KG1 (cell line): ENCODE data around the gene AP5Z1.
"Not testable (repeated sequence)": the region's sequence is repeated elsewhere in the genome, so short reads cannot be mapped to it uniquely, and the experiment has no call there.

Source experiments
- DNase-seq: peaks from one replicate; lab custom pipeline; 2025; lab: John Stamatoyannopoulos, UW

The AP5Z1 gene

GRCh38 chr7:4802577-4802976 is 27.2 kb downstream of the AP5Z1 start:
- not testable (repeated sequence) for DNase-seq

GRCh38 chr7:4803397-4804241 is 28.2 kb downstream of the AP5Z1 start:
- no peak for DNase-seq

GRCh38 chr7:4805110-4805983 is 29.9 kb downstream of the AP5Z1 start:
- no peak for DNase-seq

- DNase-seq, result no peak
These were observed 30.5 kb downstream of the AP5Z1 start for GRCh38 chr7:4805984-4806300.

- DNase-seq, result no peak
These were observed 31.7 kb downstream of the AP5Z1 start for GRCh38 chr7:4806983-4807597.

- DNase-seq, result no peak
These were observed 32.2 kb downstream of the AP5Z1 start for GRCh38 chr7:4807598-4808016.

- DNase-seq, result no peak
These were observed 32.6 kb downstream of the AP5Z1 start for GRCh38 chr7:4808026-4808425.

- no peak for DNase-seq
These were observed 33.1 kb downstream of the AP5Z1 start for GRCh38 chr7:4808565-4808964.

- DNase-seq, result no peak
These were observed 33.7 kb downstream of the AP5Z1 start for GRCh38 chr7:4809091-4809591.

- no peak for DNase-seq
These were observed 34.2 kb downstream of the AP5Z1 start for GRCh38 chr7:4809666-4810065.

- DNase-seq, result no peak
These were observed 39.0 kb downstream of the AP5Z1 start for GRCh38 chr7:4814433-4814832.

- no peak for DNase-seq
These were observed 39.7 kb downstream of the AP5Z1 start for GRCh38 chr7:4815121-4815520.

GRCh38 chr7:4815609-4816418 is 40.4 kb downstream of the AP5Z1 start:
- no peak for DNase-seq

GRCh38 chr7:4816419-4817080 is 41.1 kb downstream of the AP5Z1 start:
- DNase-seq, result no peak

GRCh38 chr7:4817178-4817901 is 41.9 kb downstream of the AP5Z1 start:
- DNase-seq, result no peak

GRCh38 chr7:4818000-4818794 is 42.8 kb downstream of the AP5Z1 start:
- DNase-seq, result no peak

GRCh38 chr7:4819560-4820404 is 44.4 kb downstream of the AP5Z1 start:
- no peak for DNase-seq

GRCh38 chr7:4820405-4820966 is 45.1 kb downstream of the AP5Z1 start:
- no peak for DNase-seq
